ENCODE results near the gene UNC93A. TPM values are rescaled to one million over a fixed set of nuclear protein-coding genes. Genes with fewer than 3 reads are reported as not detected.

The UNC93A gene
- total and polyA plus RNA-seq, 9 of the 15 experiments (the other 6 are each of a cell fraction or from before 2014, with no cell fraction given), result not detected

GRCh38 chr6:167295495-167296292 is 4.6 kb downstream of the UNC93A start:
- DNase-seq (ENCODE audit: extremely low read depth in 1 of 4, low spot score in 3 of 4), result no peak
- no peak for FAIRE-seq
- Histone ChIP-seq H2AFZ (ENCODE audit: low read depth, low read length) (no peak overlapping the region), H4K20me1 (replicated peaks; ENCODE audit: control insufficient read depth, insufficient read depth, low read length) (peaks cover 10% of the 10 kb centered on the region), H3K9ac (ENCODE audit: insufficient read depth in 1 of 2, low read depth in 2 of 2, low read length in 2 of 2) (no peak overlapping the region), H3K36me3 (ENCODE audit: control insufficient read depth, insufficient read depth, low read length) (no peaks in the 10 kb centered on the region), H3K4me3 (no peak overlapping the region), H3K27me3 (ENCODE audit: control insufficient read depth in 2 of 2, insufficient read depth in 2 of 2, low read length in 2 of 2) (peaks cover 26 to 62% of the 10 kb centered on the region in 2 experiments; a peak in 4 of 5 replicates), H3K4me1 (replicated peaks in 1 of 2; ENCODE audit: control insufficient read depth in 2 of 2, insufficient read depth in 2 of 2, low read length in 2 of 2) (no peaks in the 10 kb centered on the region), H3K79me2 (ENCODE audit: control insufficient read depth, insufficient read depth, low read length) (no peaks in the 10 kb centered on the region), H3K4me2 (ENCODE audit: insufficient read depth, low read length) (no peak overlapping the region), H3K9me1 (ENCODE audit: control insufficient read depth, insufficient read depth, low read length) (no peaks in the 10 kb centered on the region), H3K9me3 (replicated peaks; ENCODE audit: control insufficient read depth, insufficient read depth, low read depth, low read length) (no peaks in the 10 kb centered on the region), H3K27ac (ENCODE audit: extremely low read depth, low read depth, low read length) (no peak overlapping the region)
- intact Hi-C loops (cut with micrococcal nuclease) (no loop called here), in situ Hi-C loops (cut with MboI) (loop anchor here (25.0 kb wide), 1 partner anchor 533 kb away; no protein-coding TSS in a partner anchor)
- ChIA-PET CTCF (ENCODE audit: low intra/inter-chr PET ratio) (no interaction called here), POLR2A (interaction anchor here (0.6 kb wide), 1 partner anchor 172 kb away, joined by 5 read pairs; no protein-coding TSS in a partner anchor)
- WGBS (ENCODE audit: insufficient coverage, low coverage, missing lambda C conversion rate), result 2% methylated on average over 34 of the region's 43 CpGs
- BruUV-seq (replicated peaks), result no TSS peak
- ATAC-seq, result no peak
- TF ChIP-seq RBBP5 (IDR thresholded peaks at IDR 0.05; ENCODE audit: borderline replicate concordance, insufficient read depth, low read length, poor library complexity, severe bottlenecking) (no peak), C11orf30 (IDR thresholded peaks at IDR 0.05; ENCODE audit: low read depth) (no peak), PHF21A (IDR thresholded peaks at IDR 0.05; ENCODE audit: borderline replicate concordance, low read depth) (no peak), ZFX (CRISPR knock-in tag; IDR thresholded peaks at IDR 0.05) (0 out of 2 replicates have a peak, but pooled peaks have one; percentile 15), MGA (IDR thresholded peaks at IDR 0.05) (peak; percentile 64), ZNF263 (CRISPR knock-in tag; IDR thresholded peaks at IDR 0.05; ENCODE audit: borderline replicate concordance) (peak; percentile 82)
